A673 (cell line): ENCODE measurements around the gene C9orf50. TPM values are rescaled to one million over a fixed set of nuclear protein-coding genes. Genes with fewer than 3 reads are reported as not detected.

Experiments
- BruUV-seq: library from RNA; stranded (reverse); fragments of 400-500 nt; replicated peaks from 2 replicates; lab custom pipeline; 2021; lab: Mats Ljungman, UMichigan
- CTCF ChIA-PET: fragments of 300-600 bp; sonication (Branson Sonifier 250); formaldehyde crosslinking; loops from one replicate; lab custom pipeline; 2022; ENCODE audit warnings: antibody characterized with exemption; lab: Charles Lee
- POLR2A ChIA-PET: fragments of 300-600 bp; sonication (Branson Sonifier 250); formaldehyde crosslinking; loops from one replicate; lab custom pipeline; 2022; ENCODE audit warnings: antibody characterized with exemption; ENCODE audit not compliant: low non-redundant PET; lab: Charles Lee
- DNase-seq: peaks from one replicate; pipeline ENCODE4 v3.0.0-alpha.2; 2015; ENCODE audit warnings: low spot score
- H3K27ac ChIP-seq: fragments of 200-600 bp; sonication (generic); 2 replicates; pipeline ENCODE4 v1.5.1; 2016; ENCODE audit warnings: mixed run types, low read depth, mild to moderate bottlenecking, mixed read lengths, antibody characterized with exemption, low read length; ENCODE audit not compliant: poor library complexity, severe bottlenecking
- H3K27me3 ChIP-seq: fragments of 200-600 bp; sonication (generic); replicated peaks from 2 replicates; pipeline ENCODE4 v1.6.1; 2017; ENCODE audit warnings: mixed run types, low read depth, mild to moderate bottlenecking, mixed read lengths, antibody characterized with exemption, low read length; ENCODE audit not compliant: insufficient read depth, poor library complexity
- H3K36me3 ChIP-seq: fragments of 200-600 bp; sonication (generic); 2 replicates; pipeline ENCODE4 v1.6.1; 2016; ENCODE audit warnings: mixed run types, mild to moderate bottlenecking, mixed read lengths, antibody characterized with exemption, low read length; ENCODE audit not compliant: insufficient read depth, poor library complexity, severe bottlenecking
- H3K4me1 ChIP-seq: fragments of 200-600 bp; sonication (generic); 2 replicates; pipeline ENCODE4 v1.6.1; 2017; ENCODE audit warnings: mixed run types, mild to moderate bottlenecking, mixed read lengths, antibody characterized with exemption, low read length; ENCODE audit not compliant: insufficient read depth, poor library complexity, severe bottlenecking
- H3K4me3 ChIP-seq: fragments of 200-600 bp; sonication (generic); 2 replicates; pipeline ENCODE4 v1.5.1; 2016; ENCODE audit warnings: low read depth, mixed run types, mild to moderate bottlenecking, mixed read lengths, low read length; ENCODE audit not compliant: poor library complexity, severe bottlenecking
- H3K9me3 ChIP-seq: fragments of 200-600 bp; sonication (generic); 2 replicates; pipeline ENCODE4 v1.6.1; 2016; ENCODE audit warnings: mixed run types, low read depth, mild to moderate bottlenecking, mixed read lengths, antibody characterized with exemption, low read length; ENCODE audit not compliant: poor library complexity, severe bottlenecking
- CTCF ChIP-seq: fragments of 300-800, 200-600 bp; sonication (generic); conservative IDR thresholded peaks from 2 replicates; pipeline ENCODE4 v1.5.1; 2017; ENCODE audit warnings: low read depth, mild to moderate bottlenecking, antibody characterized with exemption, low read length, moderate library complexity, mixed read lengths
- EZH2 ChIP-seq: fragments of 200-600 bp; sonication (generic); IDR thresholded peaks from 2 replicates; pipeline ENCODE4 v1.6.1; 2017; ENCODE audit warnings: borderline replicate concordance, low read depth, mild to moderate bottlenecking, mixed read lengths, antibody characterized with exemption, low read length; ENCODE audit not compliant: poor library complexity, severe bottlenecking
- intact Hi-C: fragments of 100-400 bp; cut with micrococcal nuclease; formaldehyde crosslinking; loops from one replicate; pipeline ENCODE4 v1.10.0; 2022; ENCODE audit not compliant: unreplicated experiment
- total RNA-seq: library from RNA; stranded (reverse); gene quantifications from 2 replicates; pipeline ENCODE4 v1.2.3, GENCODE V29; 2021

The C9orf50 gene
- total RNA-seq, 1 experiment from 2014 or later = not detected

- TF ChIP-seq CTCF (no peak), EZH2 (no peak)
- no TSS peak for BruUV-seq
Observed at GRCh38 chr9:129643706-129644105, 22.8 kb upstream of the C9orf50 start.

GRCh38 chr9:129641750-129642585 lies 21.1 kb upstream of the C9orf50 start, which contains the start of gene ASB6:
ASB6 (minus strand) TSS chr9:129642151; CDS start chr9:129641999, 152 bp downstream.
- Histone ChIP-seq H3K36me3 (peaks cover 24% of the 10 kb centered on the region), H3K4me3 (peak within 1 kb of the TSS; percentile 91), H3K9me3 (no peaks in the 10 kb centered on the region), H3K27ac (peak within 1 kb of the TSS; percentile 85), H3K4me1 (peaks cover 14% of the 10 kb centered on the region), H3K27me3 (no peaks in the 10 kb centered on the region)
- TF ChIP-seq EZH2 (no peak), CTCF (peak; percentile 99)
- ChIA-PET CTCF (no interaction called here), POLR2A (interaction anchor here (0.7 kb wide), 1 partner anchor 148 kb away, joined by 4 read pairs; no protein-coding TSS in a partner anchor)
- DNase-seq = peak; percentile 92
- BruUV-seq = no TSS peak
- intact Hi-C loops = loop anchor here (5.0 kb wide), 2 partner anchors 85 to 140 kb away; no protein-coding TSS in a partner anchor

More at GRCh38 chr9:129643706-129644105, 22.8 kb upstream of the C9orf50 start:
- ChIA-PET CTCF (interaction anchor here (0.6 kb wide), 1 partner anchor 526 kb away, joined by 3 read pairs; no protein-coding TSS in a partner anchor), POLR2A (no interaction called here)
- Histone ChIP-seq H3K27ac (no peak overlapping the region), H3K4me1 (peaks cover 14% of the 10 kb centered on the region), H3K4me3 (no peak overlapping the region), H3K36me3 (peaks cover 7% of the 10 kb centered on the region), H3K27me3 (no peaks in the 10 kb centered on the region), H3K9me3 (no peaks in the 10 kb centered on the region)
- DNase-seq = no peak
- intact Hi-C loops = loop anchor here (5.0 kb wide), 2 partner anchors 84 to 139 kb away; no protein-coding TSS in a partner anchor

GRCh38 chr9:129640871-129641749 lies 20.2 kb upstream of the C9orf50 start:
- Histone ChIP-seq H3K4me3 (peak overlapping the region; percentile 91), H3K9me3 (no peaks in the 10 kb centered on the region), H3K27me3 (no peaks in the 10 kb centered on the region), H3K36me3 (peaks cover 29% of the 10 kb centered on the region), H3K27ac (peak overlapping the region; percentile 85), H3K4me1 (peaks cover 14% of the 10 kb centered on the region)
- DNase-seq = peak; percentile 39
- ChIA-PET POLR2A (no interaction called here), CTCF (interaction anchor here (0.6 to 1.8 kb wide), 4 partner anchors 86 to 761 kb away, joined by 3 to 12 read pairs (median 6); no protein-coding TSS in a partner anchor)
- no peak for TF ChIP-seq EZH2
- no peak for TF ChIP-seq CTCF
- BruUV-seq = no TSS peak
- intact Hi-C loops = loop anchor here (1.0 to 5.0 kb wide), 3 partner anchors 86 to 498 kb away; no protein-coding TSS in a partner anchor
